ENCODE measurements around the gene P2RX7. TPM values are rescaled to one million over a fixed set of nuclear protein-coding genes. Genes with fewer than 3 reads are reported as not detected.

The P2RX7 gene
- total RNA-seq, 1 donor from 2014 or later, result 0.29 TPM

DNA sequence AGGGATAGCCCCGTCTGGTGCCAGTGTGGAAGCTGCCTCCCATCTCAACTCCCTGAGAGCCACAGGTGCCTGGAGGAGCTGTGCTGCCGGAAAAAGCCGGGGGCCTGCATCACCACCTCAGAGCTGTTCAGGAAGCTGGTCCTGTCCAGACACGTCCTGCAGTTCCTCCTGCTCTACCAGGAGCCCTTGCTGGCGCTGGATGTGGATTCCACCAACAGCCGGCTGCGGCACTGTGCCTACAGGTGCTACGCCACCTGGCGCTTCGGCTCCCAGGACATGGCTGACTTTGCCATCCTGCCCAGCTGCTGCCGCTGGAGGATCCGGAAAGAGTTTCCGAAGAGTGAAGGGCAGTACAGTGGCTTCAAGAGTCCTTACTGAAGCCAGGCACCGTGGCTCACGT is 51.7 kb downstream of the P2RX7 start:
- H3K27me3 ChIP-seq (ENCODE audit: control insufficient read depth, insufficient read depth, low read length), result no peaks in the 10 kb centered on the region
- H3K4me3 ChIP-seq (ENCODE audit: low read depth, low read length), result no peak overlapping the region
- no peak for DNase-seq (ENCODE audit: low read depth)
- TF ChIP-seq, protein P1, sequence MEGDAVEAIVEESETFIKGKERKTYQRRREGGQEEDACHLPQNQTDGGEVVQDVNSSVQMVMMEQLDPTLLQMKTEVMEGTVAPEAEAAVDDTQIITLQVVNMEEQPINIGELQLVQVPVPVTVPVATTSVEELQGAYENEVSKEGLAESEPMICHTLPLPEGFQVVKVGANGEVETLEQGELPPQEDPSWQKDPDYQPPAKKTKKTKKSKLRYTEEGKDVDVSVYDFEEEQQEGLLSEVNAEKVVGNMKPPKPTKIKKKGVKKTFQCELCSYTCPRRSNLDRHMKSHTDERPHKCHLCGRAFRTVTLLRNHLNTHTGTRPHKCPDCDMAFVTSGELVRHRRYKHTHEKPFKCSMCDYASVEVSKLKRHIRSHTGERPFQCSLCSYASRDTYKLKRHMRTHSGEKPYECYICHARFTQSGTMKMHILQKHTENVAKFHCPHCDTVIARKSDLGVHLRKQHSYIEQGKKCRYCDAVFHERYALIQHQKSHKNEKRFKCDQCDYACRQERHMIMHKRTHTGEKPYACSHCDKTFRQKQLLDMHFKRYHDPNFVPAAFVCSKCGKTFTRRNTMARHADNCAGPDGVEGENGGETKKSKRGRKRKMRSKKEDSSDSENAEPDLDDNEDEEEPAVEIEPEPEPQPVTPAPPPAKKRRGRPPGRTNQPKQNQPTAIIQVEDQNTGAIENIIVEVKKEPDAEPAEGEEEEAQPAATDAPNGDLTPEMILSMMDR (IDR thresholded peaks at IDR 0.05; ENCODE audit: insufficient read depth, low read length, poor library complexity, severe bottlenecking), result no peak
- no peaks in the 10 kb centered on the region for H3K36me3 ChIP-seq (ENCODE audit: control insufficient read depth, insufficient read depth, low read length)

- TF ChIP-seq, protein P1 (IDR thresholded peaks at IDR 0.05; ENCODE audit: insufficient read depth, low read length, poor library complexity, severe bottlenecking), result no peak
- no peaks in the 10 kb centered on the region for H3K27me3 ChIP-seq (ENCODE audit: control insufficient read depth, insufficient read depth, low read length)
- H3K4me3 ChIP-seq (ENCODE audit: low read depth, low read length), result no peak overlapping the region
- no peak for DNase-seq (ENCODE audit: low read depth)
- no peaks in the 10 kb centered on the region for H3K36me3 ChIP-seq (ENCODE audit: control insufficient read depth, insufficient read depth, low read length)
Measured at GRCh38 chr12:121184984-121185889, 52.6 kb downstream of the P2RX7 start.

- TF ChIP-seq, protein P1 (IDR thresholded peaks at IDR 0.05; ENCODE audit: insufficient read depth, low read length, poor library complexity, severe bottlenecking), result no peak
- no peaks in the 10 kb centered on the region for H3K27me3 ChIP-seq (ENCODE audit: control insufficient read depth, insufficient read depth, low read length)
- no peak overlapping the region for H3K4me3 ChIP-seq (ENCODE audit: low read depth, low read length)
- no peaks in the 10 kb centered on the region for H3K36me3 ChIP-seq (ENCODE audit: control insufficient read depth, insufficient read depth, low read length)
- no peak for DNase-seq (ENCODE audit: low read depth)
Measured at GRCh38 chr12:121186826-121187225, 54.1 kb downstream of the P2RX7 start.

- Histone ChIP-seq H3K27me3 (ENCODE audit: control insufficient read depth, insufficient read depth, low read length) (no peaks in the 10 kb centered on the region), H3K36me3 (ENCODE audit: control insufficient read depth, insufficient read depth, low read length) (no peaks in the 10 kb centered on the region)
- TF ChIP-seq, protein P1 (IDR thresholded peaks at IDR 0.05; ENCODE audit: insufficient read depth, low read length, poor library complexity, severe bottlenecking), result no peak
Measured at GRCh38 chr12:121187501-121187900, 54.8 kb downstream of the P2RX7 start.

GRCh38 chr12:121188227-121188626 is 55.6 kb downstream of the P2RX7 start:
- no peaks in the 10 kb centered on the region for H3K27me3 ChIP-seq (ENCODE audit: control insufficient read depth, insufficient read depth, low read length)
- H3K4me3 ChIP-seq (ENCODE audit: low read depth, low read length), result no peak overlapping the region
- no peak for DNase-seq (ENCODE audit: low read depth)
- TF ChIP-seq, protein P1 (IDR thresholded peaks at IDR 0.05; ENCODE audit: insufficient read depth, low read length, poor library complexity, severe bottlenecking), result no peak
- no peaks in the 10 kb centered on the region for H3K36me3 ChIP-seq (ENCODE audit: control insufficient read depth, insufficient read depth, low read length)

More at GRCh38 chr12:121187501-121187900, 54.8 kb downstream of the P2RX7 start:
- H3K4me3 ChIP-seq (ENCODE audit: low read depth, low read length), result no peak overlapping the region
- DNase-seq (ENCODE audit: low read depth), result no peak
